GM21381 (cell line): ENCODE data around the gene STK40.

ENCODE experiments used
- ATAC-seq: cut with Tn5 transposase; IDR thresholded peaks from one replicate; pipeline ENCODE4 v1.9.1; 2021; ENCODE audit warnings: mild to moderate bottlenecking, moderate library complexity; ENCODE audit not compliant: unreplicated experiment

The STK40 gene

GRCh38 chr1:36321119-36321951, 64.4 kb downstream of the STK40 start:
- ATAC-seq, result no peak

DNA sequence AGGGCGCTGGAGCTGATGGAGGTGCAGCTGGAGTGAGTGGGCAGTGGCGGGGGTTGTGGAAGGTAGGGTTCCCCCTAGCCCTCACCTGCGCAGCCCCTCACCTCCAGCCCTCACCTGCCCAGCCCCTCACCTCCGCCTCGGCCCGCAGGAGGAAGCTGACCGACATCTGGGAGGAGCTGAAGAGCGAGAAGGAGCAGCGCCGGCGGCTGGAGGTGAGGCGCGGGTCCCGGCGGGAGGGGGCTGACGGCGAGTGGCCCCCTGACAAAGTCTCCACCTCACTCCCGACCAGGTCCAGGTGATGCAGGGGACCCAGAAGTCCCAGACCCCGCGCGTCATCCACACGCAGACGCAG, 65.0 kb downstream of the STK40 start:
- no peak for ATAC-seq

GRCh38 chr1:36320291-36320761, 65.4 kb downstream of the STK40 start:
- no peak for ATAC-seq

DNA sequence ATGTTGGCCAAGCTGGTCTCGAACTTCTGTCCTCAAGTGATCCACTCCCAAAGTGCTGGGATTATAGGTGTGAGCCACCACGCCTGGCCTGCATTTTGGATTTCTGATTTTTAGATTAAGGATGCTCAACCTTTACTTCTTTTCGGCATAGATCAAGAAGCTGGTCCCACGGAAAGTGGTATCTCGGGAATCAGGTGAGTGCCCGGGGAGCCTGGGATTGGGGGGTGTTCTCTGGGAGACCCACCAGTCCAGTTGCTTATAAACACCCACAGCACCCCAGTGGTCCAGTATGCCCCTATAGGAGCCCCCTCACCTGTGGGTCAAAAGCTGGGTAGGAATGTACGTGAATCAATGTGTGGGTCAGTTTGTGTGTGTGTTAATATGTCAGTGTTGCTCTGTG, 76.3 kb downstream of the STK40 start:
- ATAC-seq, result no peak

GRCh38 chr1:36307601-36308330, 78.0 kb downstream of the STK40 start:
- no peak for ATAC-seq

DNA sequence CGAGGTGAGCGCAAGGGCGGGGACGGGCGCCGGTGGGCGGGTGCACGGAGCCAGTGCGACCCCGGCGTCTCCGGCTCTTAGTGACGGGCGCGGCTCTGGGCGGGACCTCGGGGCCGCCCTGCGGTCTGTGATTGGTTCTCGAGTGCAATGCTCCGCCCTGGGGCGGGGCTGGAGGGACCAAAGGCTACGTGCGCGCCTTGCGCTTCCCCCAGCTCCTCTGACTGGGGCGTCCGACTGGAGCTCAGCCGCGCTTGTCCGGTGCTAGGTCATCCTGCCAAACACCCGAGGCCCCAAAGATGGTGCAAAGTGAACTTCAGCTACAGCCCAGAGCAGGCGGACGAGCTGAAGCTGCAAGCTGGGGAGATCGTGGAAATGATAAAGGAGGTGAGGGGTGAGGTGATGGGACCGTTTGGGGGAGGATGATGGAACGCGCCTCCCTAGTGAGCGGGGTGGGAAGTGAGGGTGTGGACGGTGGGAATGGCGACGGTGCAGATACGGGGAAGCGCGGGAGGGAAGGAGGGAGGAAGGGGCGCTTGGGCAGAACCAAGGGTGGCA, 78.7 kb downstream of the STK40 start:
- peak; percentile 97 for ATAC-seq

DNA sequence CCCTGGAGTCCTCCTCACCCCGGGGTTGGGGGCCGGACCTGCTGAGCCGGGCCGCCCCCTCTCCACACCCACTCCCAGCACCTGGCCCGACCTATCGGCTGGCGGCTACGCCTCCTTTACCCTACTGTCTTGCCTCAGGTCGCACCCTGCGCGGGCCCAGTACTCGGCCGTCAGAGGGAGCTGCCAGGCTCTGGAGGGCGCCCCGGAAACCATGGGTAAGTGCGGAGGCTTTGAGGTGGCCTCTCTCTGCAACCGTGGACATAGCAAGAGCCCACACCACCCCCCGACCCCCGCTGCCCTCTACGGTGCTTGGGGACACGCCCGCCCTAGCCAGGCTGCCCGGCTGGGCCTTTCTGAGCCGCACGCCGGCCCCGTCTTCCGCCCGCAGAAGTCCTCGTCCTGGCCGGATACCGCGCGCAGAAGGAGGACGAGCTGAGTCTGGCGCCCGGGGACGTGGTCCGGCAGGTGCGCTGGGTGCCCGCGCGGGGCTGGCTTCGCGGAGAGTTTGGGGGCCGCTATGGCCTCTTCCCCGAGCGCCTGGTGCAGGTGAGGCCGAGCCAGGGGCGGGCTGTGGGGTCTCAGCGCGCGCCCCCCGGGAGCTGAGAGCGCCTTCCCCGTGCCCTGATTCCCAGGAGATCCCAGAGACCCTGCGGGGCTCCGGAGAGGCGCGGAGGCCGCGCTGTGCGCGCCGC, 79.4 kb downstream of the STK40 start, which contains the start of gene SH3D21:
Gene SH3D21 (plus strand): TSS at position 159 of the 692 bp plus-strand sequence. CDS start 53 bp downstream, at position 212.
- peak; percentile 32 for ATAC-seq

GRCh38 chr1:36305915-36306209, 79.9 kb downstream of the STK40 start:
- ATAC-seq, result no peak

GRCh38 chr1:36304970-36305914, 80.5 kb downstream of the STK40 start:
- ATAC-seq, result no peak

GRCh38 chr1:36304521-36304920, 81.2 kb downstream of the STK40 start:
- ATAC-seq, result no peak

GRCh38 chr1:36303650-36304360, 81.9 kb downstream of the STK40 start:
- ATAC-seq, result no peak

GRCh38 chr1:36303244-36303643, 82.5 kb downstream of the STK40 start:
- no peak for ATAC-seq

DNA sequence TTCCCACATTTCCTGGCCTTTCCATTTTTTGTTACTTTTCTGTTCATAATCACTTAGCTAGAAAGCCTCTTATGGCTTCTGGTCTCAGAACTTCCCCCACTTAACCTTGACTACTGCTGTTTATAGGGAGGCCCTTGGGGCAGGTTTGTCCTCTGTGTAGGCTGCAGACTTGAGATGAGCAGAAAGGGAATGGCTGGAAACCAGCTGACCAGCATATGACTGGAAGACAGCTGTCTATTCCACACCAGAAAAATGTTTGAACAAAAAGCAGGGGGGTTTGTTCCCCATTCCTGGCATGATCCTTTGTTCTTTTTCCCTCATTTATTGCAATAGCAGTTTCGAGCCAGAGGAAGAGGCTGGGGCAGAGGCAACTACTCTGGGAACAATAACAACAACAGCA, 84.5 kb downstream of the STK40 start:
- ATAC-seq, result no peak

GRCh38 chr1:36300526-36300925, 85.2 kb downstream of the STK40 start:
- no peak for ATAC-seq

DNA sequence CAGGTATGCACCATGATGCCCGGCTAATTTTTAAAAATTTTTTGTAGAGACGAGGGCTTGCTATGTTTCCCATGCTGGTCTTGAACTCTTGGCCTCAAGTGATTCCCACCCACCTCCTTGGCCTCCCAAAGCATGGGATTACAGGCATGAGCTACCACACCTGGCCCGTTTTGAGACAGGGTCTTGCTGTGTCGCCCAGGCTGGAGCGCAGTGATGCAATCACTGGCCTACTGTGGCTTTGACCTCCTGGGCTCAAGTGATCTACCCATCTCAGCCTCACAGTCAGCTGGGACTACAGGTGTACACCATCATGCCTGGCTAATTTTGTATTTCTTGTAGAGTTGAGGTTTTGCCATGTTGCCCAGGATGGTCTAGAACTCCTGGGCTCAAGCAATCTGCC, 87.1 kb downstream of the STK40 start:
- no peak for ATAC-seq

GRCh38 chr1:36297062-36297461, 88.7 kb downstream of the STK40 start:
- no peak for ATAC-seq

DNA sequence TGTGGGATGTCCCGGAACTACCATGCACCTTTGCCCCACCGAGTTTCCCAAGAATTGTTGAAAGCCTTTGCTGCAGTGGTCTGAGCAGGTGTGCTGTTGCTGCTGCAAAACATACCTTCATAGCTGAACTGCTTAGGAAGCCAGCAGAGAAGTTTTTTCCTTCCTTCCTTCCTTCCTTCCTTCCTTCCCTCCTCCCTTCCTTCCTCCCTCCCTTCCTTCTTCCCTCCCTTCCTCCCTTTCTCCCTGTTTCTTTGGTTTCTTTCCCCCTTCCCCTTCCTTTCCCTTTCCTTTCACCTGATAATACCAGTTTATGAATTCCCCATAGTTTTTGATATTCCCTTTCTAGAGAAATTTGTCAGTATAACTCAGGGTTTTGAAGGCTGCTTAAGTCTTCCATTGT, 90.3 kb downstream of the STK40 start:
- no peak for ATAC-seq
